Keratinocyte (primary cell): ENCODE data around the gene FXYD2.

ENCODE experiments used
- CTCF ChIP-seq, 3 experiments: IDR thresholded peaks in 1 of 3; conservative IDR thresholded peaks in 1 of 3; optimal IDR thresholded peaks in 1 of 3; 2 replicates in 2 of 3; 3 replicates in 1 of 3; pipeline versions ENCODE3 to v1.5.1; 2011; ENCODE audit warnings: low read length in 3 of 3, mild to moderate bottlenecking in 3 of 3, moderate library complexity in 2 of 3, control low read depth in 1 of 3, inconsistent platforms in 1 of 3; ENCODE audit not compliant: insufficient read depth in 2 of 3; ENCODE audit errors: extremely low read depth in 1 of 3
- EZH2 ChIP-seq: IDR thresholded peaks from one replicate; pipeline ENCODE4 v1.6.1; 2012; ENCODE audit warnings: inconsistent platforms, mild to moderate bottlenecking, low read length, moderate library complexity

DNA sequence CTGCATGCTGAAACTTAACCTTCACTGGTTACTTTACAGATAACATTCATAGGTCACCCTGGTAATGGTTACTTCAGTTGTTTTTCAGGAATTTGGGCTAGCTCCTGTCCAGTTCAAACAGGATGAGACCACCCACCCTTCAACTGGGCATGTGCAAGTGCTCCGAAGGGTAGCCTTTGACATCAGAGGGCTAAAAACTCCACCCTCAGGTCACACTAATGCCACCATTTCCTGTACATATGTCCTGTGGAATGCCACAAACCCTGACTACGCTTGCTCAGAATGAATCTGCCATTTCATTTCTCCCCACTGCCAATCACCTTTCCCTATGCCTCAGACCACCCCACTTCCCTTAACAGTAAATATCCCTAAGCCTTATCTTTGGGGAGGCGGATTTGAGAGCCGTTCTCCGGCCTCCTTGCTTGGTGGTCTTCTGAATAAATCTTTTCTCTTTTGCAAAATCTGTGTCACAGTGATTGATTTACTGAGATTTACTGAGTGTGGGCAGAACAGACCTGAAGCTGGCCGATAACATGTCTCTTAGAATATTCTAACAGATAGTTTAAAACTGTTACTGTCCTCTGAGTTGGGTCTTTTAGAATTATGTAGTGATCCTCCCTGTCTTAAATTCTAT is 25.4 kb upstream of the FXYD2 start:
- TF ChIP-seq CTCF (optimal IDR thresholded peaks at IDR 0.05 in 1 of 3, IDR thresholded peaks at IDR 0.05 in 1 of 3, conservative IDR thresholded peaks at IDR 0.05 in 1 of 3; ENCODE audit: extremely low read depth in 1 of 3, insufficient read depth in 2 of 3, low read length in 3 of 3): no peak
- TF ChIP-seq EZH2: no peak
